Keratinocyte (primary cell): ENCODE data around the gene CHD1.

Source experiments
- CTCF ChIP-seq, 3 experiments: IDR thresholded peaks in 1 of 3; conservative IDR thresholded peaks in 1 of 3; optimal IDR thresholded peaks in 1 of 3; 2 replicates in 2 of 3; 3 replicates in 1 of 3; pipeline versions ENCODE3 to v1.5.1; 2011; ENCODE audit warnings: low read length in 3 of 3, mild to moderate bottlenecking in 3 of 3, moderate library complexity in 2 of 3, control low read depth in 1 of 3, inconsistent platforms in 1 of 3; ENCODE audit not compliant: insufficient read depth in 2 of 3; ENCODE audit errors: extremely low read depth in 1 of 3
- EZH2 ChIP-seq: IDR thresholded peaks from one replicate; pipeline ENCODE4 v1.6.1; 2012; ENCODE audit warnings: inconsistent platforms, mild to moderate bottlenecking, low read length, moderate library complexity

DNA sequence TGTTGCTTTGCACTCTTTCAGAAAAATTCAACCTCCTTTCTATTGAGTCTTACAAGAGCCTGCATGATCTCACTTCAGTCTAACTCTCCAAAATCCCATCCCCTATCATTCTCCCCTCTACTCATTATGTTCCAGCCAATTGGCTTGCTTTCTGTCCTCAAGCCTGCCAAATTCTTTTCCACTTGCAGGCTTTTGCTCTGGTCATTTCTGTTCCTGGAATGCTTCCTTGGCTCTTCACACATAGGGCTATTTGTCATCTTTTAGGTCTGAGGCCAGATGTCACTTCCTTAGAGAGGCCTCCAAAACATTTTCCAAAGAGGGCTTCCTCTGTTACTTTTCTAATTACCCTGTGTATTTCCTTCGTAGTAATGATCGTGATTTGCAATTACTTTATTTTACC lies 11.8 kb upstream of the CHD1 start:
- TF ChIP-seq CTCF (optimal IDR thresholded peaks at IDR 0.05 in 1 of 3, IDR thresholded peaks at IDR 0.05 in 1 of 3, conservative IDR thresholded peaks at IDR 0.05 in 1 of 3; ENCODE audit: extremely low read depth in 1 of 3, insufficient read depth in 2 of 3, low read length in 3 of 3) (no peak), EZH2 (no peak)
